AG04449 (cell line): ENCODE results near the gene ZSCAN10.

Experiments
- CTCF ChIA-PET: fragments of 350-600 bp; formaldehyde crosslinking; extraction: SDS; loops from one replicate; lab custom pipeline; 2021; ENCODE audit warnings: antibody characterized with exemption; lab: Yijun Ruan, JAX
- POLR2A ChIA-PET: fragments of 400-600, 350-600 bp; formaldehyde crosslinking; extraction: SDS; loops from one replicate; lab custom pipeline; 2020; ENCODE audit warnings: antibody characterized with exemption, inconsistent platforms; lab: Yijun Ruan, JAX
- DNase-seq: peaks from one replicate; pipeline ENCODE4 v3.0.0-alpha.2; 2010; ENCODE audit warnings: low read depth, low spot score
- H3K4me3 ChIP-seq: 2 replicates; pipeline ENCODE4 v1.5.1; 2011; ENCODE audit warnings: low read depth, mild to moderate bottlenecking, control low read depth, low read length
- CTCF ChIP-seq: IDR thresholded peaks from one replicate; pipeline ENCODE4 v1.5.1; 2011; ENCODE audit warnings: mild to moderate bottlenecking, moderate library complexity, low read length, control low read depth, inconsistent platforms; ENCODE audit not compliant: insufficient read depth; ENCODE audit errors: missing control alignments

Gene ZSCAN10

GRCh38 chr16:3115561-3115960 lies 16.5 kb upstream of the ZSCAN10 start:
- CTCF ChIA-PET = interaction anchor here (1.2 to 5.9 kb wide), 3 partner anchors 10 to 57 kb away, joined by 3 to 68 read pairs (median 3); no protein-coding TSS in a partner anchor
- DNase-seq = no peak
- TF ChIP-seq CTCF = no peak
- no peak overlapping the region for H3K4me3 ChIP-seq
- POLR2A ChIA-PET = no interaction called here

GRCh38 chr16:3115003-3115402 lies 15.9 kb upstream of the ZSCAN10 start:
- POLR2A ChIA-PET = no interaction called here
- DNase-seq = no peak
- no peak for TF ChIP-seq CTCF
- no peak overlapping the region; the same call in 1 of the 2 replicates for H3K4me3 ChIP-seq
- CTCF ChIA-PET = interaction anchor here (1.0 to 5.9 kb wide), 4 partner anchors 11 to 56 kb away, joined by 3 to 68 read pairs (median 3); no protein-coding TSS in a partner anchor

- peak overlapping the region; percentile 95 for H3K4me3 ChIP-seq
- ChIA-PET POLR2A (interaction anchor here (1.1 kb wide), 1 partner anchor 9 kb away, joined by 3 read pairs; no protein-coding TSS in a partner anchor), CTCF (interaction anchor here (0.7 to 5.9 kb wide), 9 partner anchors 9 to 82 kb away, joined by 3 to 68 read pairs (median 4); no protein-coding TSS in a partner anchor)
- no peak for TF ChIP-seq CTCF
- no peak for DNase-seq
Observed at GRCh38 chr16:3113765-3114479, 14.8 kb upstream of the ZSCAN10 start.

- ChIA-PET CTCF (interaction anchor here (1.0 to 5.9 kb wide), 9 partner anchors 10 to 81 kb away, joined by 3 to 68 read pairs (median 4); no protein-coding TSS in a partner anchor), POLR2A (interaction anchor here (0.7 to 1.0 kb wide), 2 partner anchors 9 to 73 kb away, joined by 3 read pairs; no protein-coding TSS in a partner anchor)
- TF ChIP-seq CTCF = no peak
- DNase-seq = no peak
- peak overlapping the region; percentile 95 for H3K4me3 ChIP-seq
Observed at GRCh38 chr16:3112881-3113574, 13.9 kb upstream of the ZSCAN10 start.

DNA sequence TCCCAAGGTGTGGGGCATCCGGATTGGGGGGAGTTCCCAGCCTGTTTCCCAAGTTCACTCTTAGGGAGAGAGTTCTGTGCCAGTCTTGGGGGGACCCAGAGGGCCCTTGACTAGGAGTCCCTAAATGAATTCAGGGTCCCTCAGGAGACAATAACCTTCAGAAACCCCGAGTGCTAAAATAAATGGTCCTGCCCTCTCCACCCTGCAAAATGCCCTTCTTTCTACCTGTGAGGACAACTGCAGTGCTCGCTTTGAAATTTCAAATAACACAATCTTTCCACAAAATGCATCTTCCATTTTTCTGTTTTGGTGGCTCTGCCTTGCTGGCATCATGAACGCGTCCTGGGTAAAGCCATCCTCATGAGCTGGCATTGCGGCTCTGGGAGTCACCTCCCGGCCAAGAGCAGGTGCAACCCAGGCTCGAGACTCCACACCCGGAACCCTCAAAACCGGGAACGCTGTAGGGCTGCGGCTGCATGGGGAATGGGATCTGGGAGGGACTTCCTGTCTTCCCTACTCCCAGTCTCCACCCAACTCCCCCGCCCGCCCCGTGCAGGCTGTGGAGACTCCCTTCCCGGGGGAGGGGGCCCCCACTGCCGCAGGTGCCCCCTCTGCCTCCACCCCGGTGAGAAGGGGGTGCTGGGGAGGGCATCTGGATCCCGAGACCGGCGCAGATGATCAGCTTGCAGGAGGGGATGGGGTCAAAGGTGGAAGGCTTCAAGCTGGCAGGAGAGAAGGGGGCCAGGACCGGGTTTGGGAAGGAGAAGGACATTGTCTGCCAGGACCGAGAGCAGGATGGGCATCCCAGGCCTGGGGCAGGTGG lies 13.2 kb upstream of the ZSCAN10 start, which contains the start of gene ZNF205:
Gene ZNF205 (plus strand): TSS at position 529 of the 823 bp plus-strand sequence. CDS start 845 bp downstream, outside the sequence.
- H3K4me3 ChIP-seq = peak within 1 kb of the TSS; percentile 95
- ChIA-PET CTCF (interaction anchor here (1.0 to 5.9 kb wide), 9 partner anchors 10 to 80 kb away, joined by 3 to 68 read pairs (median 5); no protein-coding TSS in a partner anchor), POLR2A (interaction anchor here (0.7 to 1.0 kb wide), 2 partner anchors 9 to 72 kb away, joined by 3 read pairs; no protein-coding TSS in a partner anchor)
- no peak for DNase-seq
- TF ChIP-seq CTCF = no peak
